Activated T-helper 1 cell treated with anti-CD3 and anti-CD28 coated beads, Interleukin-2, amount 50 U/mL, for 16 hours (primary cell): Measurements from ENCODE around the gene MCTP2.

Experiments used
- DNase-seq, 2 donors: peaks; one replicate each; pipeline ENCODE4 v3.0.0-alpha.2; 2020; ENCODE audit warnings: low read depth in 1 of 2, low spot score in 1 of 2

Gene MCTP2

DNA sequence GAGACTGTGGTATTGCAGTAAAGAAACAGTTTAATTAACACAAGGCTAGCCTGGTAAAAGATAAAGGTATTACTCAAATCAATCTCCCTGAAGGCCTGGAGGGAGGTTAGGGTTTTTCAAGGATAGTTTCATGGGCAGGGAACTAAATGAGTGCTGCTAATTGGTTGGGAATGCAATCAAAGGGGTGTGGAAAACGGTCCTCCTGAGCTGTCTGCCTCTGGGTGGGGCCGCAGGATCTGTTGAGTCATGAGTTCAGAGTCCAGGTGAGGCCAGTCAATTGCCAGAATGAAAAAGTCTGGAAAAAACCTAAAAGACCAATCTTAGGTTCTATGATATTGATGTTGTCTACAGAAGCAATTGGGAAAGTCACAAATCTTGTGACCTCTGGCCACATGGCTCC lies 293.2 kb downstream of the MCTP2 start:
- DNase-seq = no peak

DNA sequence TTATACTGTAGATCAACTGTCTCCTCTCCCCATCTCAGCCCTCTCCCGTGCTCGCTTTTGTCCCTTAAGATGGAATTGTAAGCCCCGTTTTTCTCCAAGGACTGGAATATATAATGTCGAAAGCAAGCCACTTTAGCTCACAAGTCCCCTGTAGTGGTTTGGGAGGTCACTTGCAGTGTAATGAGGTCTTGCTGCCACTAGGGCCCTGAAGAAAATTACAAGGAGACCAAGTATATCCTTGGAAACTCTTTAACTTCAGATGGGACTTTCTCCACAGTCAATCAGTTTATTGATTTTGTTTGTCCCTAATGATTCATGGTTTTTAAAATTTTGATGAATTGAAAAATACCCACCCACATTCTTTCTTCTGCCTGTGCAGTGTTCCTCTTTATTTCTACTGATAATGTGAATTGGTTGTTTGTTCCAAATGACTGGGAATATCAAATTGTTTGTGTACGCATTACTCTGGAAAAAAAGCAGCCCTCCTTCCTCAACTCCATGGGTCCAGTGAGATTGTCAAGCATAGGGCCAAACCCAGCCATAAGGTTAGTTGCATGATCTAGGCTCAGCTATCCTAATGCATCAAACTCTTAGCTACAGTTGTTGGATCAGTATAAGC lies 294.8 kb downstream of the MCTP2 start:
- DNase-seq = no peak

DNA sequence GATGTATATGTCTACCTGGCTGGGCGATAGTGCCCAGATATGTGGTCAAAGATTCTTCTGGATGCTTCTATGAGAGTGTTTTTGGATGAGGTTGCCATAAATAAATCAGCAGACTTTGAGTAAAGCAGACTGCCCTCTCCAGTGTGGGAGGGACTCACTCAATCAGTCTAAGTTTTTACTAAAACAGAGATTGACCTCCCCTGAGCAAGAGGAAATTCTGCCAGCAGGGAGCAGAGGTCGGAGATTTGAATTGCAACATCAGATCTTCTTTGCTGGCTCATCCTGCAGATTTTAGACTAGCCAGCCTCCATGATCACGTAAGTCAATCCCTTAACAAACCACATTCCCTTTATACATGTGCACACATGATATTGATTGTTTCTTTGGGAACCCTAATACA lies 300.9 kb downstream of the MCTP2 start:
- no peak for DNase-seq
